ENCODE measurements around the gene MCHR1. TPM values are rescaled to one million over a fixed set of nuclear protein-coding genes. Genes with fewer than 3 reads are reported as not detected.

Gene MCHR1
- polyA plus RNA-seq, 1 of the 3 experiments (the other 2 are of a cell fraction), result 0.33 TPM

DNA sequence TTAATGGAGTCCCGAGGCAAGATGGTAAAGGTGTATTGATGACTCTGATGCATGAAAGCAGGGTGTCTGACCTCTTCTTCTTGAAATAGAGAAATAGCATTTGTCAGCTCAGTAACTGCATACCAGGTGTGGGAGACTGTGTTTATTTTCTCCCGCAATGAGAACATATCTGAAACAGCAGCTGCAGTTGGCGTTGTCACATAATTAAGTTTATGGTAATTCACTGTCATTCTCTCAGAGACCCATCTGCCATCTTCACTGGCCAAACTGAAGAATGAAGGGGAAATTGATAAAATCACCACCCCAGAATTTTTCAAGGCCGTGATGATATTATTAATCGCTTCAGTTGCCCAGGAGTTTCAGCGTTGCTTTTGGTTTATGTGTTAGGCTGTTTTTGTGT, 20.1 kb upstream of the MCHR1 start:
- no peak overlapping the region for H3K4me2 ChIP-seq
- H3K79me2 ChIP-seq (ENCODE audit: insufficient read depth), result no peaks in the 10 kb centered on the region
- DNase-seq, result no peak
- no peaks in the 10 kb centered on the region for H3K9me3 ChIP-seq
- peaks cover 9 to 11% of the 10 kb centered on the region in 2 experiments; a peak in 2 of 4 replicates for H3K4me1 ChIP-seq (ENCODE audit: control insufficient read depth in 1 of 2, insufficient read depth in 2 of 2, low read depth in 1 of 2, low read length in 1 of 2)
- no peaks in the 10 kb centered on the region for H3K36me3 ChIP-seq (replicated peaks in 1 of 2; ENCODE audit: control insufficient read depth in 1 of 2, insufficient read depth in 2 of 2, low read length in 1 of 2)
- no peaks in the 10 kb centered on the region for H3F3A ChIP-seq (replicated peaks; ENCODE audit: insufficient read depth)
- ChIA-PET POLR2A (no interaction called here), CTCF (interaction anchor here (0.9 kb wide), 1 partner anchor 10 kb away, joined by 3 read pairs; no protein-coding TSS in a partner anchor)
- TF ChIP-seq JUND (IDR thresholded peaks at IDR 0.05), result no peak
- no peak for TF ChIP-seq RFX5 (IDR thresholded peaks at IDR 0.05; ENCODE audit: low read length)
- TF ChIP-seq, protein P1, sequence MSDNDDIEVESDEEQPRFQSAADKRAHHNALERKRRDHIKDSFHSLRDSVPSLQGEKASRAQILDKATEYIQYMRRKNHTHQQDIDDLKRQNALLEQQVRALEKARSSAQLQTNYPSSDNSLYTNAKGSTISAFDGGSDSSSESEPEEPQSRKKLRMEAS (IDR thresholded peaks at IDR 0.05; ENCODE audit: low read depth), result no peak
- no peak for TF ChIP-seq NFIC (IDR thresholded peaks at IDR 0.05; ENCODE audit: borderline replicate concordance)
- TF ChIP-seq FOXM1 (IDR thresholded peaks at IDR 0.05; ENCODE audit: low read depth), result no peak
- TF ChIP-seq EZH2phosphoT487 (IDR thresholded peaks at IDR 0.05; ENCODE audit: borderline replicate concordance, low read depth), result no peak
- TF ChIP-seq, protein P2, sequence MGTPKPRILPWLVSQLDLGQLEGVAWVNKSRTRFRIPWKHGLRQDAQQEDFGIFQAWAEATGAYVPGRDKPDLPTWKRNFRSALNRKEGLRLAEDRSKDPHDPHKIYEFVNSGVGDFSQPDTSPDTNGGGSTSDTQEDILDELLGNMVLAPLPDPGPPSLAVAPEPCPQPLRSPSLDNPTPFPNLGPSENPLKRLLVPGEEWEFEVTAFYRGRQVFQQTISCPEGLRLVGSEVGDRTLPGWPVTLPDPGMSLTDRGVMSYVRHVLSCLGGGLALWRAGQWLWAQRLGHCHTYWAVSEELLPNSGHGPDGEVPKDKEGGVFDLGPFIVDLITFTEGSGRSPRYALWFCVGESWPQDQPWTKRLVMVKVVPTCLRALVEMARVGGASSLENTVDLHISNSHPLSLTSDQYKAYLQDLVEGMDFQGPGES (IDR thresholded peaks at IDR 0.05; ENCODE audit: low read depth, low read length), result no peak
- TF ChIP-seq FOXJ3 (CRISPR knock-in tag; IDR thresholded peaks at IDR 0.05), result no peak
- TF ChIP-seq TAF1 (IDR thresholded peaks at IDR 0.05; ENCODE audit: borderline replicate concordance, low read depth, low read length), result no peak
- no peak for TF ChIP-seq POLR2AphosphoS5 (IDR thresholded peaks at IDR 0.05; ENCODE audit: low read depth, low read length)
- TF ChIP-seq MEF2A (IDR thresholded peaks at IDR 0.05; ENCODE audit: borderline replicate concordance, low read depth), result no peak
- TF ChIP-seq RCOR1 (IDR thresholded peaks at IDR 0.05; ENCODE audit: low read length), result no peak
- no peak for TF ChIP-seq TCF12 (IDR thresholded peaks at IDR 0.05)
- no peak for TF ChIP-seq SIN3A (IDR thresholded peaks at IDR 0.05; ENCODE audit: borderline replicate concordance, low read depth, low read length)
- H3K9ac ChIP-seq, result no peak overlapping the region
- no peaks in the 10 kb centered on the region for H3K27me3 ChIP-seq (ENCODE audit: insufficient read depth)
- H3K27ac ChIP-seq (ENCODE audit: low read depth in 2 of 2, low read length in 1 of 2), result 0 out of 4 replicates have a peak overlapping the region, but pooled peaks of 1 of the 2 experiments have one; percentile 5
- no peaks in the 10 kb centered on the region for H4K20me1 ChIP-seq (ENCODE audit: insufficient read depth)
- no peaks in the 10 kb centered on the region for H3K9me2 ChIP-seq
- no peak overlapping the region for H3K4me3 ChIP-seq (ENCODE audit: low read depth in 2 of 2, low read length in 1 of 2)
- WGBS (ENCODE audit: low lambda C conversion rate), result 79% methylated on average over 6 of the region's 6 CpGs
- H2AFZ ChIP-seq (ENCODE audit: low read depth), result no peak overlapping the region

DNA sequence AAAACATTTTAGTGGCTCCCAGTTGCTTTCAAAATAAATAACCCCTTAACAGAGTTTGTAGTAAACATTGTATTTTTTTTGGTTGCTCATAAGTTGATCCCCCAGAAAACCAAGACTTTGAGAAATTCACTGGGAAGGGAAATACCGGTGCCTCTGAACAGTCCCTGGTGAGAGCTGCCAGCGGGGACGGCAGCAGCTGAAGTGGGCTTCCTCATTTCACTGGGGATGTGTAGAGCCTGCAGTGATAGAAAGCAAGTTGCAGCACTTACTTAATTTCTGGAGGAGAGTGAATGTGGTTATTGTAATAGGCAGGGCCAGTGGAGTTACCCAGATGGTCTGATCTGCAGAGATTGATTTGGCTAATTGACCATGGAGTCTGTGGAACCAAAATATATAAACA, 18.6 kb upstream of the MCHR1 start:
- Histone ChIP-seq H3K79me2 (ENCODE audit: insufficient read depth) (no peaks in the 10 kb centered on the region), H3K9me2 (no peaks in the 10 kb centered on the region), H4K20me1 (ENCODE audit: insufficient read depth) (no peaks in the 10 kb centered on the region), H3K4me3 (ENCODE audit: low read depth in 2 of 2, low read length in 1 of 2) (no peak overlapping the region), H3K9ac (no peak overlapping the region), H3K4me1 (ENCODE audit: control insufficient read depth in 1 of 2, insufficient read depth in 2 of 2, low read depth in 1 of 2, low read length in 1 of 2) (no peaks in the 10 kb centered on the region; a peak in 1 of 4 replicates), H3F3A (replicated peaks; ENCODE audit: insufficient read depth) (no peaks in the 10 kb centered on the region), H2AFZ (ENCODE audit: low read depth) (no peak overlapping the region), H3K27me3 (ENCODE audit: insufficient read depth) (no peaks in the 10 kb centered on the region), H3K4me2 (no peak overlapping the region), H3K9me3 (no peaks in the 10 kb centered on the region), H3K36me3 (replicated peaks in 1 of 2; ENCODE audit: control insufficient read depth in 1 of 2, insufficient read depth in 2 of 2, low read length in 1 of 2) (no peaks in the 10 kb centered on the region), H3K27ac (ENCODE audit: low read depth in 2 of 2, low read length in 1 of 2) (no peak overlapping the region)
- TF ChIP-seq EZH2phosphoT487 (IDR thresholded peaks at IDR 0.05; ENCODE audit: borderline replicate concordance, low read depth) (no peak), ZBTB33 (IDR thresholded peaks at IDR 0.05; ENCODE audit: borderline replicate concordance, low read depth) (no peak)
- ChIA-PET CTCF (no interaction called here), POLR2A (no interaction called here)
- DNase-seq, result no peak
- 94% methylated on average over 3 of the region's 3 CpGs for WGBS (ENCODE audit: low lambda C conversion rate)

Data from SK-N-SH (cell line).